Mucosa of rectum (tissue), 2 donors: ENCODE data around the gene ATP5ME.

Experiments
- H3K27ac ChIP-seq, 2 donors: one replicate each; pipeline ENCODE4 v1.7.0; 2013; ENCODE audit warnings: inconsistent platforms in 2 of 2, low read depth in 2 of 2, low read length in 2 of 2
- H3K27me3 ChIP-seq, 2 donors: one replicate each; pipeline ENCODE4 v1.7.0; 2013; ENCODE audit warnings: low read length in 2 of 2; ENCODE audit not compliant: control insufficient read depth in 2 of 2, insufficient read depth in 2 of 2
- H3K36me3 ChIP-seq, 2 donors: one replicate each; pipeline ENCODE4 v1.7.0; 2013; ENCODE audit warnings: low read length in 2 of 2; ENCODE audit not compliant: control insufficient read depth in 2 of 2, insufficient read depth in 2 of 2
- H3K4me1 ChIP-seq, 2 donors: one replicate each; pipeline ENCODE4 v1.7.0; 2013; ENCODE audit warnings: low read length in 2 of 2, mild to moderate bottlenecking in 1 of 2; ENCODE audit not compliant: control insufficient read depth in 2 of 2, insufficient read depth in 2 of 2
- H3K4me3 ChIP-seq, 2 donors: one replicate each; pipeline ENCODE4 v1.7.0; 2013; ENCODE audit warnings: low read length in 2 of 2
- H3K9ac ChIP-seq, 2 donors: one replicate each; pipeline ENCODE4 v1.7.0; 2013; ENCODE audit warnings: low read length in 2 of 2, low read depth in 1 of 2, mild to moderate bottlenecking in 1 of 2
- H3K9me3 ChIP-seq, 2 donors: one replicate each; pipeline ENCODE4 v1.7.0; 2013; ENCODE audit warnings: low read length in 2 of 2; ENCODE audit not compliant: control insufficient read depth in 2 of 2
- donor health status: healthy.
- donor health status: Normal muscosa, but diverticular disease.

The ATP5ME gene

DNA sequence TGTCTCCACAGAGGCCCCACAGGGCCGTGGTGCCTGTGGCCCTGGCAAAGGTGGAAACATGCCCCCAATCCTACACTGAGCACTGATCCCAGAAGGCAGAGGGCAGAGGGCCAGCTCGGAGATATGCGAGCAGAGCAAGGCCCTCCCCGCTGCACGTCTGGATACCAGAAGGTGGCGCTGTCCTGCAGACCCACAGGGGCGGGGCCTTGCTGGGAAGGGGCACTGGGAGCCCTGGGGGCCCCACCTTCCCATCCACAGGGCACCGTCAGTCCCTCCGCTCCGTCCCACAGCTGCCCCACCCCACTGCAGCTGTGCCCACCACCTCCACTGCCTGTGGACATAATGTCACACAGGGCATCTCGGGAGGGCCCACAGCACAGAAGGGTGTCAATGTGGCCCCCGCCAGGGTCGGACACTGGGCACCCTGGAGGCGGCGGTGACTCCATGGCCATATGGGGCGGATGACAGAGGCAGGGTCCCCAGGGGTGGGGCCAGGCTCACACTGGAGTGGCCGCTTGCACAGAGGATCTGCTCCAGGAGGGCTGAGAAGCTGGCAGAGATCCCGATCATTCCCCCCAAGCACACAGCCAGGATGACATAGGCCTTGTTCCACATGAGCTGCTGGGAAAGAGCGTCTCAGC lies 10.0 kb upstream of the ATP5ME start:
- peak overlapping the region in 1 of 2 donors; percentile 30 for H3K9ac ChIP-seq
- no peaks in the 10 kb centered on the region for H3K9me3 ChIP-seq
- H3K36me3 ChIP-seq, result no peaks in the 10 kb centered on the region
- H3K27me3 ChIP-seq, result no peaks in the 10 kb centered on the region
- H3K27ac ChIP-seq, result no peak overlapping the region
- H3K4me1 ChIP-seq, result peaks cover 43 to 44% of the 10 kb centered on the region in 2 donors
- H3K4me3 ChIP-seq, result no peak overlapping the region

DNA sequence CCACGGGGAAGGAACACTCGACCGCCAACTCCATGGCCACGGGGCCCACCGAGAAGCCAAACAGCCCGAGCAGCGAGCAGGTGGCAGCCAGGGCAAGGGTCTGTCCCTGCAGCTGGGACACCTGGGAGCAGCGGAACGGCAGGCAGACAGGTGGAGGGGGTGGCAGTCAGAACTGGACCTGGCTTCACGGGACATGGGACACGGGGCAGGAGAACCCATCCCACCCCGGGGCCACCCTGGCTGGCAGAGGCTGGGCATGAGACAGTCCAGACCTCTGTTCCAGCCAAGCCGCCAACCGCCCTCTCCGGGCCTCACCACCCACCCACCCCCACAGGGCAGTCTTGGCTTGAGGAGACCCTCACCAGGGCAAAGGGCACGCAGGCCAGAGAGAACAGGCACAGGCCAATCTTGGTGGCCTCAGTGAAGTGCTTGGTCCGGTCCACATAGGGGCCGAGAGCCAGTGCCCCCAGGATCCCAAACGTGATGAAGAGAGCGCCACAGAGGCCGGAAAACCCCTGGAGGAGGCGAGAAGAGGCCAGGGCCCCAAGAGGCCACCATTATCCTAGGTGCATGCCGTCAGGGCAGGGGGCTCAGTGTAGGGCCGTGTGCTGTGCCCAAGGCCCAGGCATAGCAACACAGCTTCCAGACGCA lies 9.3 kb upstream of the ATP5ME start:
- H3K36me3 ChIP-seq, result no peaks in the 10 kb centered on the region
- H3K27me3 ChIP-seq, result no peaks in the 10 kb centered on the region
- no peaks in the 10 kb centered on the region for H3K9me3 ChIP-seq
- H3K4me1 ChIP-seq, result peaks cover 39 to 44% of the 10 kb centered on the region in 2 donors
- no peak overlapping the region for H3K27ac ChIP-seq
- no peak overlapping the region for H3K4me3 ChIP-seq
- H3K9ac ChIP-seq, result peak overlapping the region in 1 of 2 donors; percentile 30

DNA sequence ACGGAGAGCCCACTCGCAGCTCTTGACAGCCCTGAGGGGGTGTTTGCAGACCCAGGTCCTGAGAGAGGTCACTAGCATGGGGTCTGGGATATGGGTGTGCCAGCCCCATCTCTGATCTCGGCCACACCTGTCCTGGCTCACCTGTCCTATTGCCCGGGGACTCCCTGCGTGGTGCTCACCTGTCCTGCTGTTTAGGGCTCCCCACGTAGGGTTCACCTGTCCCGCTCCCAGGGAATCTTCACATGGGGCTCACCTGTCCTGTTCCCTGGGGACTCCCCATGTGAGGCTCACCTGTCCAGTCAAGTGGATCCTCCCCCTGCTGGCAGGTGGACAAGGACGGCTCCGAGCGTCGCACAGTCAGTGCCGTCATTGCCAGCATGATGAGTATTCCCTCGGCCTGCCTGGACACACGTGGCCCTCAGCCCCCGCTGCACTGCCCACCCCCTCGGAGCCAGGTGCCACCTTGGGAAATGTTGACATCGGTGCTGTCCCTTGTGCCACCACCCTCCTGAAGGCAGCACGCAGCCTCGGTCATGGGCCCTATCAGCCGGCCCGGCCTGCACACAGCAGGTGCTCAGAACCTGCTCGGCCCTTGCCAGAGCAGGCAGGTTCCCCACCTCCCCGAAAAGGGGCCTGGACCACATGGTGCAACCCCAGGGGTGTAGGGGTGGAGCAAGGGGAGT lies 8.6 kb upstream of the ATP5ME start:
- Histone ChIP-seq H3K36me3 (no peaks in the 10 kb centered on the region), H3K4me3 (peak overlapping the region in 1 of 2 donors; percentile 52), H3K9ac (no peak overlapping the region), H3K9me3 (no peaks in the 10 kb centered on the region), H3K4me1 (peaks cover 39 to 44% of the 10 kb centered on the region in 2 donors), H3K27ac (no peak overlapping the region), H3K27me3 (no peaks in the 10 kb centered on the region)

DNA sequence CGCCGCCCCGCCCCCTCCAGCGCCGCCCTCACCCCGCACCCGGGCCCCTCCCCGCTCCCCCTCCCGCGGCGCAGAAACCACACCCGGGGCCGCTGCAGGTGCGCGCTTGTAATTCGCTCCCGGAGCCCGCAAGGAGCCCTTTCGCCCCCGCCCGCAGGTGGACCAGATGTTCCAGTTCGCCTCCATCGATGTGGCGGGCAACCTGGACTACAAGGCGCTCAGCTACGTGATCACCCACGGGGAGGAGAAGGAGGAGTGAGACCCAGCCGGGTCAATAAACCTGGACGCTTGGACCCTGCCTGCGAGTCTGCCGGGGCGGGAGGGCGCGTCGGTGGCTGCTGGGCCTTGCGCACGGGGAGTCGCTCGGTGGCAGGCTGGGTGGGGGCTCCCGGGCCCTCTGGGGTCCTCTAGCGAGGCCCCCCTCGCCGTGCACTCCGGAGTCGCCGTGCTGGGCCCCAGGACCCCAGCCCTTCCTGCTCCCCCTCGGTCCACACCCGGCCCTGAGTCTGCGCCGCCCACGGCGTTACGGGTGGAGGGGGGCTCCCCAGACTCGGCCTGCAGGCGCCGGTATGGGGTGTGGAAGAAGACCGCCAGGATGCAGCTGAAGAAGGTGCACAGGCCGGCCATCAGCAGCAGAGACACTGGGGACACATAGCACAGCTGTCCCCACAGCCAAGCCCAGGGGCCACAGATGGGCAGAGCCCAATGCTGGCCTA lies 7.8 kb upstream of the ATP5ME start:
- Histone ChIP-seq H3K27me3 (no peaks in the 10 kb centered on the region), H3K4me1 (peaks cover 39 to 45% of the 10 kb centered on the region in 2 donors), H3K27ac (no peak overlapping the region), H3K36me3 (no peaks in the 10 kb centered on the region), H3K9me3 (no peaks in the 10 kb centered on the region), H3K4me3 (peak overlapping the region in 1 of 2 donors; percentile 52), H3K9ac (no peak overlapping the region)

DNA sequence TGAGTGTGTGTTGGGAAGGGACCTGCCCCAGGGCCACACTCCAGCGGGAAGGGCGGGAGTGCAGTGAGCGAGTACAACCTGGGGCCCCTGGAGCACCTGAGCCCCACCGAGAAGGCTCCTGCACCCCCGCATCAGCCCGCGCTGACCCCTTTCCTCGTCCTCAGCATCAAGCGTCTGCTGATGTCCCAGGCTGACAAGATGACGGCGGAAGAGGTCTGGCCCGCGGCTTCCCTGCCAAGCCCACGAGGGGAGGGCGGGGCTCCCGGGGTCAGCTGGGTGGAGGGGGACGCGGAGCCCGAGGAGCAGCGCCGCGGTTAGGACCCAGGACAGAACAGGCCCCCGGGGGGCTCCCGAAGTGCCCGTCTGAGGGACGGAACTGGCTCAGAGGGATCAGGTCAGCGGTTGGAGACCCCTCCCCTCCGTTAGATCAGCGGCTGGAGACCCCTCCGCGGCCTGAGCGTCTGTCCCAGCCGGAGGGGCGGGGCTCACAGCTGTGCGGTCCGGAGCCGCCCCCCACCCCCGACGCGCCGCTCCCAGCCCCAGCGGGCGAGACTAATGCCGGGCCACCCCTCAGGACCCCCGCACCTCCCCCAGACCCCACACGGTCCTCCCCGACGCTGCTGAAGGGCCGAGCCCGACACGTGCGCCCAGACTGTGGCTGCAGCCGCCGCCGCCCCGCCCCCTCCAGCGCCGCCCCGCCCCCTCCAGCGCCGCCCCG lies 7.0 kb upstream of the ATP5ME start:
- Histone ChIP-seq H3K36me3 (no peaks in the 10 kb centered on the region), H3K4me3 (peak overlapping the region; percentile 37 to 40), H3K27me3 (no peaks in the 10 kb centered on the region), H3K9ac (peak overlapping the region in 1 of 2 donors; percentile 28), H3K4me1 (peaks cover 36 to 44% of the 10 kb centered on the region in 2 donors), H3K27ac (no peak overlapping the region), H3K9me3 (no peaks in the 10 kb centered on the region)

DNA sequence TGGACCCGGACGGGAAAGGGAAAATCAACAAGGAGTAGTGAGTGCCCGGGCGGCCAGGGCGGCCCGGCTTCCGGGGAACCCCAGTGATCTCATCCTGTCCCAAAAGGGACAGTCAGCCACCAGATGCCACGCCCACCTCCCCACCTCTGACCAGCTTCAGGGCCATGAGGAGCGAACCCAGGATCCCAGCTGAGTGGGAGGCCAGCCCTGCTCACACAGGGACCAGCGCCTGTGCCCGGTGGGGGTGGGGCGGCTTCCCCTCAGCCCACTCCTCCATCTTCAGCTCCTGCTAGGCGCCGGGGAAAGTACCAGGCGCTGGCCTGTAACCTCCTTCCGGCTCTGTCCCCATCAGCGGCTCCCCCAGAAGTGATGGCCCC lies 6.5 kb upstream of the ATP5ME start:
- H3K4me1 ChIP-seq, result peaks cover 36 to 44% of the 10 kb centered on the region in 2 donors
- no peak overlapping the region for H3K27ac ChIP-seq
- no peaks in the 10 kb centered on the region for H3K36me3 ChIP-seq
- H3K9me3 ChIP-seq, result no peaks in the 10 kb centered on the region
- H3K27me3 ChIP-seq, result no peaks in the 10 kb centered on the region
- H3K9ac ChIP-seq, result peak overlapping the region in 1 of 2 donors; percentile 28
- H3K4me3 ChIP-seq, result peak overlapping the region; percentile 26 to 40

DNA sequence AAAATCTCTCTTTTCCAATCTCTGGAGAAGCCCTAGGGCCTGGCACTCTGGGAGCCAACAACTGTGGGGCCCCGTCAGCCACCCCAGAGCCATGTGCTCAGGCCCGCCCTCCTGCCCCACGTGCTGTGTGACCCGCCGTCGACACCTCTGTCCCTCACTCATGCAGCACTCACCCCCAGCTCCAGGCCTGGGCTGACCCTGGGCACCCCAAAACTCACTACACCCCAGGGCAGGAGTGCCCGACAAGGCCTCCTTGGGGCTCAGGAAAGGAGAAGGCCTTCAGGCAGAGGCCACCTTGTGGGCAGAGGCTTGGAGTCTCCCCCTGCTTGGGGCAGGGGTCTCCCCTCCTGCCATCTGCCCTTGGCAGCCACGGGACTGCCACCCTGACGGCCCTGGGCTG lies 6.0 kb upstream of the ATP5ME start:
- Histone ChIP-seq H3K4me1 (peaks cover 39 to 48% of the 10 kb centered on the region in 2 donors), H3K27ac (no peak overlapping the region), H3K27me3 (no peaks in the 10 kb centered on the region), H3K36me3 (no peaks in the 10 kb centered on the region), H3K4me3 (no peak overlapping the region), H3K9ac (peak overlapping the region in 1 of 2 donors; percentile 28), H3K9me3 (no peaks in the 10 kb centered on the region)

DNA sequence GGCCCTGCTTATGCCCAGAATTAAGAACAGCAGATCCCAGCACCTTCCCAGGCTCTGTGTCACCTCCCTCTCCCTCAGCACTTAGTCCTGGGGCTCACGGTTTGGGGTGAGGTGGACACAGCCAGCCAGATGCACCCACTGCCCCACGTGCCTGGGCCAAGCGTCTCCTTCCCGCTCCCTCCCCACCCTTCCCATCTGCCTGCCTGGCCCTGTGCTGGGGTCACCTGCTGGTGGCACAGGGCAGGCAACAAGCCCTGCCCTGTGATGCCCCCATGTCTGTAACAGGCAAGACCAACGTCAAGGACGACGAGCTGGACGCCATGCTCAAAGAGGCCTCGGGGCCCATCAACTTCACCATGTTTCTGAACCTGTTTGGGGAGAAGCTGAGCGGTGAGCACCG lies 5.6 kb upstream of the ATP5ME start:
- Histone ChIP-seq H3K27ac (no peak overlapping the region), H3K36me3 (no peaks in the 10 kb centered on the region), H3K27me3 (no peaks in the 10 kb centered on the region), H3K9ac (no peak overlapping the region), H3K9me3 (no peaks in the 10 kb centered on the region), H3K4me1 (peaks cover 42 to 51% of the 10 kb centered on the region in 2 donors), H3K4me3 (no peak overlapping the region)

DNA sequence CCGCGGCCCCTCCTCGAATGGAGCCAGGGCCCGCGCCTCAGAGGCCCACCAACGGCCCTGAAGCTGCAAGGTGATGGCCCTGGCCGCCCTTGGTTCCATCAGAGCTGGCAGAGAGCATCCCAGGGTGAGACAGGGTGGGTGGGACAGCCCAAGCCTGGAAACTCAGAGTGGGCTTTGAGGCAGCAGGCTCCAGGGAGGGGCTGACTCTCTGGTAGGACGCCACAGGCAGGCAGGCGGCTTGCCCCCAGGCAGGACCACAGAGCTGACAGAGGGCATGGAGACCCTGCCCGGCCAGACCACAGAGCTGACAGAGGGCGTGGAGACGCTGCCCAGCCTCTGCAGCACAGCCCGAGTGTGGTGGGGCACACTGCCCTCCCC lies 5.0 kb upstream of the ATP5ME start:
- H3K36me3 ChIP-seq, result no peaks in the 10 kb centered on the region
- H3K4me1 ChIP-seq, result peaks cover 41 to 51% of the 10 kb centered on the region in 2 donors
- no peak overlapping the region for H3K4me3 ChIP-seq
- no peak overlapping the region for H3K9ac ChIP-seq
- no peak overlapping the region for H3K27ac ChIP-seq
- H3K27me3 ChIP-seq, result no peaks in the 10 kb centered on the region
- H3K9me3 ChIP-seq, result no peaks in the 10 kb centered on the region
